ENCODE measurements around the gene PDIA5. TPM values are rescaled to one million over a fixed set of nuclear protein-coding genes. Genes with fewer than 3 reads are reported as not detected.

PDIA5 gene
- total RNA-seq, 4 donors from 2014 or later = 12.0 to 21.0 (median 15.8) TPM

DNA sequence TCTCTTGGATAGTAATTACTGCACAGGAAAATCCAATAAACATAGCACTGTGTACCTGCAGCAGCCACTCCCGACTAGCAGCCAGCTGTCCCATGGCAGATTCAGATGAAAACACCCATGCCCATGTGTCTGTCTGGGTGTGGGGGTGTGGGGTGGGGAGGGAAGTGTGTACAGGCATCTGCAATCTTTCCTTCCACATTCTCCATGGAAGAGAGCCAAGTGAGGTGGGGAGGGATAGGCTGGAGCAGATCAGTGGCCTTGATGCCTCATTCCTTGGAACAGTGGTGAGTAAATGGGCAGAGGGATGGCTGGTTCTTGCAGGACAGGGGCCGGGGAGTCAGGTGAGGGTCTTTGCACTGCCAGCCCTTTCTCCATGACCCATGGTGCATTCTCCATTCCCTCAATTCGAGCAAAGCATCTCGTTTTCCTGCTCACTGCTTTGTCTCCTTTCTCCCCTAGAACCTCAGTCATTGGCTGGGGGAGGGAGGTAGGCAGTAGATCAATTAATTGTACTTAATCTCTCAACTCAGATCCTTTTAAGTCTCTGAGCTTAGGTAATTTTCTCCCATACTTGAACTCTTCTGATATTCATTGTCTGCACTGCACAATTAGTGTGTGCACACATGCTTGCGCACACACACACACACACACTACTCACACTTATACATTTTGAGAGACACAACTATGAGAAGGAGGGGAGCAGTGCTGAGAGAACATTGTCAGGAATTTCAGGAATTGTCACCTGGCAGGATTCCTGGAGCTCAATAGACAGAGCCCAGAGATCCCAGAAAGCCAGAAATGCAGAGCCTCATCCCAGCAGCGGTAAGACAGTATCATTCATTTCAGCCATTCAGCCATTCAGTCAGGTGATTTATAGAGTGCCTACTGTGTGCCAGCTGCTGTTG, 31.9 kb downstream of the PDIA5 start:
- DNase-seq (ENCODE audit: low spot score) (no peak), ATAC-seq (ENCODE audit: low FRiP score) (no peak)
- TF ChIP-seq, protein P1, sequence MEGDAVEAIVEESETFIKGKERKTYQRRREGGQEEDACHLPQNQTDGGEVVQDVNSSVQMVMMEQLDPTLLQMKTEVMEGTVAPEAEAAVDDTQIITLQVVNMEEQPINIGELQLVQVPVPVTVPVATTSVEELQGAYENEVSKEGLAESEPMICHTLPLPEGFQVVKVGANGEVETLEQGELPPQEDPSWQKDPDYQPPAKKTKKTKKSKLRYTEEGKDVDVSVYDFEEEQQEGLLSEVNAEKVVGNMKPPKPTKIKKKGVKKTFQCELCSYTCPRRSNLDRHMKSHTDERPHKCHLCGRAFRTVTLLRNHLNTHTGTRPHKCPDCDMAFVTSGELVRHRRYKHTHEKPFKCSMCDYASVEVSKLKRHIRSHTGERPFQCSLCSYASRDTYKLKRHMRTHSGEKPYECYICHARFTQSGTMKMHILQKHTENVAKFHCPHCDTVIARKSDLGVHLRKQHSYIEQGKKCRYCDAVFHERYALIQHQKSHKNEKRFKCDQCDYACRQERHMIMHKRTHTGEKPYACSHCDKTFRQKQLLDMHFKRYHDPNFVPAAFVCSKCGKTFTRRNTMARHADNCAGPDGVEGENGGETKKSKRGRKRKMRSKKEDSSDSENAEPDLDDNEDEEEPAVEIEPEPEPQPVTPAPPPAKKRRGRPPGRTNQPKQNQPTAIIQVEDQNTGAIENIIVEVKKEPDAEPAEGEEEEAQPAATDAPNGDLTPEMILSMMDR (IDR thresholded peaks at IDR 0.05) = no peak

- ATAC-seq (ENCODE audit: low FRiP score) = no peak
- no peak for DNase-seq (ENCODE audit: low spot score)
- TF ChIP-seq, protein P1 (IDR thresholded peaks at IDR 0.05) = no peak
These were observed 32.7 kb downstream of the PDIA5 start for GRCh38 chr3:123099331-123100192.

- no peak for DNase-seq (ENCODE audit: low spot score)
- ATAC-seq (ENCODE audit: low FRiP score) = no peak
- TF ChIP-seq, protein P1 (IDR thresholded peaks at IDR 0.05) = no peak
These were observed 33.5 kb downstream of the PDIA5 start for GRCh38 chr3:123100193-123100776.

DNA sequence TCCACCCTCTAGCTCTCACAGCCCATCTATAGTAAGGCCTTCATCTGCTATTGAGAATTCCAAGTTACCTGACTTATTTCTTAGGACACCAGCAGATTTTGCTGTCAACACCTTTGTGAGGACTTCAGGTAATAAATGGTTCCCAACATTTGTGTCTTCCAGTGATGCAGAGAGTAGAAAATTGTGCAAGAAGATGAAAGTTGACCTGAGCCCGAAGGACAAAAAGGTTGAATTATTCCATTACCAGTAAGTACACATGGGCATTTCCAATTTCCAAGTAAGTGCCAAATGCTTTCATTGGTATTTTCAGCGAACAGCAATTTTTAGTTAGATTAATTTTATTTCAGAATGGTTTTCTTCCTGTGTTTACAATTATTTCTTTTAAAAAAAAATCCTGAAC, 35.4 kb downstream of the PDIA5 start:
- ATAC-seq (ENCODE audit: low FRiP score) (no peak), DNase-seq (ENCODE audit: low spot score) (no peak)
- TF ChIP-seq, protein P1 (IDR thresholded peaks at IDR 0.05) = no peak

DNA sequence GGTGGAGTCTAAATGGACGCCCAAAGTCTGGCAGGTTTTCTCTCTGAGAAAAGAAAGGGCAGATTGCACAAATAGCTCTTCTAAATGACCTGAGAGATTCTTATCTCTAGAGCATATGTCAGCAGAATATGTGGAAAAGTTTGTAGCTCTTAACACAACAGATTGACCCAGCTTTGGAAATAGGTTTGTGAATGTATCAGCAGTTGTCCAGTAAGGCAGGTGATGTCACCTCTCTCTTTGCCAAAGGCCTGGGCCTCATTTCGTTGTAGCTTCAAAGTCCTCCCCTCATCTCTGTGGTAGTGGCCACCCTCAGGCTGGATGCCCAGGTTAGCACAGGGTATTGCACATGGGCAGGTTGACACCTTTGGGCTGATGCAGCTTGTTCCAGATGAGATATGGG, 36.0 kb downstream of the PDIA5 start:
- ATAC-seq (ENCODE audit: low FRiP score) (no peak), DNase-seq (ENCODE audit: low spot score) (no peak)
- TF ChIP-seq, protein P1 (IDR thresholded peaks at IDR 0.05) = no peak

GRCh38 chr3:123104550-123104949, 37.7 kb downstream of the PDIA5 start:
- ATAC-seq (ENCODE audit: low FRiP score) (peak; percentile 95), DNase-seq (ENCODE audit: low spot score) (no peak)
- TF ChIP-seq, protein P1 (IDR thresholded peaks at IDR 0.05) = no peak
